Keratinocyte (primary cell): Measurements from ENCODE around the gene UBE4B. TPM values are rescaled to one million over a fixed set of nuclear protein-coding genes. Genes with fewer than 3 reads are reported as not detected.

Source experiments
- DNase-seq: peaks from one replicate; pipeline ENCODE4 v3.0.0-alpha.2; 2011; ENCODE audit warnings: low read depth, missing footprints, low spot score
- FAIRE-seq: peaks from 2 replicates; lab custom pipeline; 2011; peaks lifted over from hg19 to GRCh38; lab: Jason Lieb, UNC
- H2AFZ ChIP-seq: 2 replicates; pipeline ENCODE4 v1.6.0; 2012; ENCODE audit warnings: low read length, control low read depth, inconsistent platforms; ENCODE audit not compliant: control insufficient read depth
- H3K27ac ChIP-seq: 2 replicates; pipeline ENCODE4 v1.5.1; 2011; ENCODE audit warnings: low read length; ENCODE audit not compliant: control insufficient read depth, insufficient read depth
- H3K27me3 ChIP-seq: 3 replicates; pipeline ENCODE4 v1.6.0; 2011; ENCODE audit warnings: low read length; ENCODE audit not compliant: control insufficient read depth, insufficient read depth; ENCODE audit errors: extremely low read depth
- H3K36me3 ChIP-seq, 2 experiments: 2 replicates in 1 of 2; 3 replicates in 1 of 2; pipeline ENCODE4 v1.5.1; 2011; ENCODE audit warnings: low read length in 2 of 2, mild to moderate bottlenecking in 1 of 2; ENCODE audit not compliant: control insufficient read depth in 2 of 2, insufficient read depth in 2 of 2; ENCODE audit errors: extremely low read depth in 1 of 2
- H3K4me1 ChIP-seq: 3 replicates; pipeline ENCODE4 v1.5.1; 2011; ENCODE audit warnings: low read length; ENCODE audit not compliant: control insufficient read depth, insufficient read depth; ENCODE audit errors: extremely low read depth
- H3K4me2 ChIP-seq: 3 replicates; pipeline ENCODE4 v1.6.0; 2011; ENCODE audit warnings: low read depth, low read length; ENCODE audit not compliant: control insufficient read depth, insufficient read depth; ENCODE audit errors: extremely low read depth
- H3K4me3 ChIP-seq, 3 experiments: fragments of 200-600 bp in 1 of 3; sonication (generic) in 1 of 3; 2 replicates in 2 of 3; 3 replicates in 1 of 3; pipeline ENCODE4 v1.5.1; 2011 to 2016; ENCODE audit warnings: low read length in 3 of 3, mild to moderate bottlenecking in 3 of 3, control low read depth in 2 of 3, inconsistent platforms in 1 of 3, low read depth in 1 of 3, mixed read lengths in 1 of 3, mixed run types in 1 of 3, moderate library complexity in 1 of 3; ENCODE audit not compliant: control insufficient read depth in 2 of 3, insufficient read depth in 2 of 3; ENCODE audit errors: extremely low read depth in 1 of 3
- H3K79me2 ChIP-seq: 2 replicates; pipeline ENCODE4 v1.6.0; 2012; ENCODE audit warnings: low read length; ENCODE audit not compliant: control insufficient read depth, insufficient read depth
- H3K9ac ChIP-seq: 3 replicates; pipeline ENCODE4 v1.6.0; 2011; ENCODE audit warnings: low read length; ENCODE audit not compliant: control insufficient read depth, insufficient read depth; ENCODE audit errors: extremely low read depth
- H3K9me1 ChIP-seq: 3 replicates; pipeline ENCODE4 v1.6.0; 2011; ENCODE audit warnings: low read length; ENCODE audit not compliant: control insufficient read depth, insufficient read depth; ENCODE audit errors: extremely low read depth
- H3K9me3 ChIP-seq: 2 replicates; pipeline ENCODE4 v1.5.1; 2012; ENCODE audit warnings: low read depth, low read length; ENCODE audit not compliant: control insufficient read depth
- H4K20me1 ChIP-seq: 3 replicates; pipeline ENCODE4 v1.6.0; 2011; ENCODE audit warnings: low read length; ENCODE audit not compliant: control insufficient read depth, insufficient read depth; ENCODE audit errors: extremely low read depth
- EZH2 ChIP-seq: IDR thresholded peaks from one replicate; pipeline ENCODE4 v1.6.1; 2012; ENCODE audit warnings: inconsistent platforms, mild to moderate bottlenecking, low read length, moderate library complexity
- dilution Hi-C: fragments of 300-500 bp; cut with MboI; formaldehyde crosslinking; loops from one replicate; pipeline ENCODE4 v1.7.0; 2020; ENCODE audit warnings: low sequenced_read_pairs; ENCODE audit not compliant: extremely low pct_ligation_motif_present
- polyA plus RNA-seq, 5 experiments: library from polyadenylated mRNA; depleted of rRNA in 3 of 5; stranded (reverse) in 3 of 5; stranded (forward) in 1 of 5; unstranded in 1 of 5; fragments of >200 nt; gene quantifications; 1 replicate in 1 of 5; 2 replicates in 3 of 5; 3 replicates in 1 of 5; pipeline versions ENCODE4 v1.2.1 to v1.2.3, GENCODE V29; 2011 to 2012; ENCODE audit warnings: missing spikeins in 2 of 5, low read depth in 1 of 5, low replicate concordance in 1 of 5
- TF ChIP-seq, protein P1 (sequence below), 3 experiments: IDR thresholded peaks in 1 of 3; conservative IDR thresholded peaks in 1 of 3; optimal IDR thresholded peaks in 1 of 3; 2 replicates in 2 of 3; 3 replicates in 1 of 3; pipeline versions ENCODE3 to v1.5.1; 2011; ENCODE audit warnings: low read length in 3 of 3, mild to moderate bottlenecking in 3 of 3, moderate library complexity in 2 of 3, control low read depth in 1 of 3, inconsistent platforms in 1 of 3; ENCODE audit not compliant: insufficient read depth in 2 of 3; ENCODE audit errors: extremely low read depth in 1 of 3

Gene UBE4B
- polyA plus RNA-seq, 1 donor (not counting 4 experiments of a cell fraction or from before 2014, with no cell fraction given): 14.3 TPM

DNA sequence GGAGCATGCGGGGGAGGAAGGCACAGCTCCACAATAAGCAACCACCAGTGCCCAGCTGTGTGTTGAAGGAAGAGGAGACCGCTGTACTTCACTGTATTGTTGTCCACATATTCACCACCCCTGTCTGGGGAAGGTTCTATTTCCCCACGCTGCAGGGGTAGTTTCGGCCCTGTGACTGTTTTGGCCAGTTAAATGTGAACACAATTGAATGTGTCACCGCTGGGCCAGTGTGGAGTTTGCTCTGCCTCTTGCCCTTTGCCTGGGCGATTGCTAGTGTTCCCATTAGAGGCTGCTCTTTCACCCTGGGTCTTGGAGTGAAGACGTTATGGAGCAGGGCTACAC, 32.6 kb downstream of the UBE4B start:
- no peaks in the 10 kb centered on the region for H3K9me3 ChIP-seq
- H3K27me3 ChIP-seq: no peaks in the 10 kb centered on the region
- no peaks in the 10 kb centered on the region for H3K9me1 ChIP-seq
- peaks cover 55% of the 10 kb centered on the region for H3K4me1 ChIP-seq
- peaks cover 39% of the 10 kb centered on the region for H3K79me2 ChIP-seq
- TF ChIP-seq, protein P1, sequence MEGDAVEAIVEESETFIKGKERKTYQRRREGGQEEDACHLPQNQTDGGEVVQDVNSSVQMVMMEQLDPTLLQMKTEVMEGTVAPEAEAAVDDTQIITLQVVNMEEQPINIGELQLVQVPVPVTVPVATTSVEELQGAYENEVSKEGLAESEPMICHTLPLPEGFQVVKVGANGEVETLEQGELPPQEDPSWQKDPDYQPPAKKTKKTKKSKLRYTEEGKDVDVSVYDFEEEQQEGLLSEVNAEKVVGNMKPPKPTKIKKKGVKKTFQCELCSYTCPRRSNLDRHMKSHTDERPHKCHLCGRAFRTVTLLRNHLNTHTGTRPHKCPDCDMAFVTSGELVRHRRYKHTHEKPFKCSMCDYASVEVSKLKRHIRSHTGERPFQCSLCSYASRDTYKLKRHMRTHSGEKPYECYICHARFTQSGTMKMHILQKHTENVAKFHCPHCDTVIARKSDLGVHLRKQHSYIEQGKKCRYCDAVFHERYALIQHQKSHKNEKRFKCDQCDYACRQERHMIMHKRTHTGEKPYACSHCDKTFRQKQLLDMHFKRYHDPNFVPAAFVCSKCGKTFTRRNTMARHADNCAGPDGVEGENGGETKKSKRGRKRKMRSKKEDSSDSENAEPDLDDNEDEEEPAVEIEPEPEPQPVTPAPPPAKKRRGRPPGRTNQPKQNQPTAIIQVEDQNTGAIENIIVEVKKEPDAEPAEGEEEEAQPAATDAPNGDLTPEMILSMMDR (optimal IDR thresholded peaks at IDR 0.05 in 1 of 3, IDR thresholded peaks at IDR 0.05 in 1 of 3, conservative IDR thresholded peaks at IDR 0.05 in 1 of 3; ENCODE audit: extremely low read depth in 1 of 3, insufficient read depth in 2 of 3, low read length in 3 of 3): no peak
- TF ChIP-seq EZH2: no peak
- H3K9ac ChIP-seq: no peak overlapping the region
- no peaks in the 10 kb centered on the region for H4K20me1 ChIP-seq
- H3K27ac ChIP-seq: peak overlapping the region; percentile 93
- H3K4me3 ChIP-seq: no peak overlapping the region
- FAIRE-seq (no peak), DNase-seq (no peak)
- H3K4me2 ChIP-seq: peak overlapping the region; percentile 27
- no peaks in the 10 kb centered on the region for H3K36me3 ChIP-seq
- H2AFZ ChIP-seq: no peak overlapping the region
- dilution Hi-C loops: no loop called here

DNA sequence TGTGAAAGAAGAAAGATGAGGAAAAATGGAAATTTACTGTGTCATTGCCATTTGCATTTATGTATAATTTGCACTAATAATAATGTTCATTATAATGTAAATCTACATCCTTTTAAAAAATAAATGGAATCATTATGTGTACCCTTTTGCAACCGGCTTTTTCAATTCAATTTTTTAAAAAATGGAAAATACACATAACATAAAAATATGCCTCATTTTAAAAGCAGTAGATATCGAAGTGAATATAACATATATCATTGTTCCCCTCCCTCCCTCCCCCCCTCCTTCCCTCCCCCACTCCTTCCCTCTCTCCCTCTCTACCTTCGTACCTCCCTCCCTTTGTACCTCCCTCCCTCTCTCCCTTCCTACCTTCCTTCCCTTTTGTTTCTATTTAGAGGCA, 33.0 kb downstream of the UBE4B start:
- Histone ChIP-seq H3K27me3 (no peaks in the 10 kb centered on the region), H3K36me3 (no peaks in the 10 kb centered on the region), H3K79me2 (peaks cover 38% of the 10 kb centered on the region), H3K9me1 (no peaks in the 10 kb centered on the region), H2AFZ (no peak overlapping the region), H3K4me1 (peaks cover 55% of the 10 kb centered on the region), H3K4me3 (no peak overlapping the region), H3K27ac (peak overlapping the region; percentile 93), H4K20me1 (no peaks in the 10 kb centered on the region), H3K9ac (no peak overlapping the region), H3K4me2 (no peak overlapping the region), H3K9me3 (no peaks in the 10 kb centered on the region)
- no peak for TF ChIP-seq EZH2
- TF ChIP-seq, protein P1 (optimal IDR thresholded peaks at IDR 0.05 in 1 of 3, IDR thresholded peaks at IDR 0.05 in 1 of 3, conservative IDR thresholded peaks at IDR 0.05 in 1 of 3; ENCODE audit: extremely low read depth in 1 of 3, insufficient read depth in 2 of 3, low read length in 3 of 3): no peak
- FAIRE-seq (no peak), DNase-seq (no peak)
- dilution Hi-C loops: no loop called here
